Omental fat pad (tissue), 4 donors: ENCODE results near the gene TNS1. TPM values are rescaled to one million over a fixed set of nuclear protein-coding genes. Genes with fewer than 3 reads are reported as not detected.
"Not testable (repeated sequence)": the region's sequence is repeated elsewhere in the genome, so short reads cannot be mapped to it uniquely, and the experiment has no call there.

Experiments used
- ATAC-seq: fragments of 150-250 bp; one replicate; pipeline ENCODE4 v1.9.1; 2016; ENCODE audit warnings: mild to moderate bottlenecking, moderate library complexity; ENCODE audit not compliant: low FRiP score
- DNase-seq: peaks from one replicate; pipeline ENCODE4 v3.0.0-alpha.2; 2019; ENCODE audit warnings: low spot score
- CTCF ChIP-seq, 3 donors: fragments of 450-650 bp; IDR thresholded peaks; one replicate each; pipeline ENCODE4 v1.5.1; 2016 to 2017; ENCODE audit warnings: antibody characterized with exemption in 3 of 3, mild to moderate bottlenecking in 3 of 3, moderate library complexity in 2 of 3
- total RNA-seq, 4 donors: library from RNA; depleted of rRNA; stranded (reverse); fragments of >200 nt; gene quantifications; one replicate each; pipeline ENCODE4 v1.1.0, GENCODE V29; 2016

The TNS1 gene
- total RNA-seq: 100 to 1,000 TPM; 135 to 453 (median 361) TPM

- ATAC-seq: no peak
These were observed at the start of gene TNS1 for GRCh38 chr2:218002845-218003180. Gene TNS1, minus strand, starts transcription at chr2:218002995. Its CDS starts 123 bp downstream, at chr2:218002872.

GRCh38 chr2:218051903-218052302, 49.1 kb upstream of the TNS1 start:
- no peak for TF ChIP-seq CTCF (IDR thresholded peaks at IDR 0.05)
- no peak for ATAC-seq
- DNase-seq: no peak

More at GRCh38 chr2:218002845-218003180, at the start of gene TNS1:
- DNase-seq: no peak
- TF ChIP-seq CTCF (IDR thresholded peaks at IDR 0.05): no peak

- no peak for TF ChIP-seq CTCF (IDR thresholded peaks at IDR 0.05)
- ATAC-seq (no peak), DNase-seq (no peak)
These were observed 44.9 kb upstream of the TNS1 start for GRCh38 chr2:218047536-218048225.

- no peak for DNase-seq
- no peak for ATAC-seq
- no peak for TF ChIP-seq CTCF (IDR thresholded peaks at IDR 0.05)
These were observed 43.4 kb upstream of the TNS1 start for GRCh38 chr2:218046238-218046637.

GRCh38 chr2:218044599-218044998, 41.8 kb upstream of the TNS1 start:
- not testable (repeated sequence) for ATAC-seq, DNase-seq

GRCh38 chr2:218043701-218044109, 40.9 kb upstream of the TNS1 start:
- DNase-seq: no peak
- no peak for ATAC-seq
- no peak for TF ChIP-seq CTCF (IDR thresholded peaks at IDR 0.05)

- TF ChIP-seq CTCF (IDR thresholded peaks at IDR 0.05): no peak
- DNase-seq: no peak
- ATAC-seq: no peak
These were observed 40.3 kb upstream of the TNS1 start for GRCh38 chr2:218043100-218043499.
